Fibroblast of lung (primary cell): ENCODE data around the gene RPS6KA4. TPM values are rescaled to one million over a fixed set of nuclear protein-coding genes. Genes with fewer than 3 reads are reported as not detected.

Experiments
- DNase-seq, 2 donors: peaks; one replicate each; pipeline versions ENCODE4 v3.0.0 to v3.0.0-alpha.2; 2010; ENCODE audit warnings: low read depth in 2 of 2
- H2AFZ ChIP-seq: 2 replicates; pipeline ENCODE4 v1.5.1; 2012; ENCODE audit warnings: low read length, control low read depth, inconsistent platforms
- H3K27ac ChIP-seq: 2 replicates; pipeline ENCODE4 v1.5.1; 2011; ENCODE audit warnings: low read length, control low read depth; ENCODE audit not compliant: insufficient read depth
- H3K27me3 ChIP-seq: 2 replicates; pipeline ENCODE4 v1.5.1; 2011; ENCODE audit warnings: mild to moderate bottlenecking, low read length; ENCODE audit not compliant: control insufficient read depth, insufficient read depth
- H3K36me3 ChIP-seq: 2 replicates; pipeline ENCODE4 v1.5.1; 2011; ENCODE audit warnings: low read length; ENCODE audit not compliant: control insufficient read depth, insufficient read depth
- H3K4me1 ChIP-seq: 2 replicates; pipeline ENCODE4 v1.5.1; 2011; ENCODE audit warnings: low read length; ENCODE audit not compliant: control insufficient read depth, insufficient read depth; ENCODE audit errors: extremely low read depth
- H3K4me2 ChIP-seq: 2 replicates; pipeline ENCODE4 v1.5.1; 2011; ENCODE audit warnings: low read length, control low read depth; ENCODE audit not compliant: insufficient read depth; ENCODE audit errors: extremely low read depth
- H3K4me3 ChIP-seq, 4 experiments: fragments of 200-600 bp in 1 of 4; sonication (generic) in 1 of 4; replicated peaks in 1 of 4; 2 replicates each; pipeline ENCODE4 v1.5.1; 2011 to 2016; ENCODE audit warnings: low read length in 4 of 4, low read depth in 3 of 4, mild to moderate bottlenecking in 3 of 4, control low read depth in 2 of 4, inconsistent platforms in 1 of 4, mixed read lengths in 1 of 4; ENCODE audit not compliant: insufficient read depth in 1 of 4; ENCODE audit errors: control extremely low read depth in 1 of 4
- H3K79me2 ChIP-seq: 2 replicates; pipeline ENCODE4 v1.5.1; 2012; ENCODE audit warnings: mild to moderate bottlenecking, low read length, inconsistent platforms; ENCODE audit not compliant: control insufficient read depth, insufficient read depth
- H3K9ac ChIP-seq: 2 replicates; pipeline ENCODE4 v1.5.1; 2011; ENCODE audit warnings: mild to moderate bottlenecking, low read length, control low read depth; ENCODE audit not compliant: insufficient read depth
- H3K9me3 ChIP-seq: 2 replicates; pipeline ENCODE4 v1.5.1; 2012; ENCODE audit warnings: low read depth, low read length; ENCODE audit not compliant: control insufficient read depth, insufficient read depth
- H4K20me1 ChIP-seq: 2 replicates; pipeline ENCODE4 v1.5.1; 2011; ENCODE audit warnings: low read length; ENCODE audit not compliant: control insufficient read depth, insufficient read depth; ENCODE audit errors: extremely low read depth
- EZH2 ChIP-seq: IDR thresholded peaks from 2 replicates; pipeline ENCODE4 v1.5.1; 2012; ENCODE audit warnings: low read length, control low read depth, mild to moderate bottlenecking; ENCODE audit errors: missing control alignments
- polyA plus RNA-seq, 2 donors: library from polyadenylated mRNA; depleted of rRNA in 1 of 2; stranded (reverse) in 1 of 2; unstranded in 1 of 2; fragments of >200 nt; gene quantifications; 2 replicates each; pipeline ENCODE4 v1.2.1, GENCODE V29; 2011 to 2012; ENCODE audit warnings: missing spikeins in 1 of 2
- total RNA-seq: library from RNA; depleted of rRNA; stranded (reverse); fragments of >200 nt; gene quantifications from 2 replicates; pipeline ENCODE4 v1.2.1, GENCODE V29; 2014
- TF ChIP-seq, protein P1 (sequence below), 2 donors: IDR thresholded peaks in 1 of 2; conservative IDR thresholded peaks in 1 of 2; 1 replicate in 1 of 2; 2 replicates in 1 of 2; pipeline ENCODE4 v1.5.1; 2011 to 2012; ENCODE audit warnings: low read length in 2 of 2, control low read depth in 1 of 2, inconsistent platforms in 1 of 2, low read depth in 1 of 2, mild to moderate bottlenecking in 1 of 2

The RPS6KA4 gene
- total and polyA plus RNA-seq, 2 donors (not counting 1 experiment from before 2014, with no cell fraction given) = 15.9 to 27.6 TPM

DNA sequence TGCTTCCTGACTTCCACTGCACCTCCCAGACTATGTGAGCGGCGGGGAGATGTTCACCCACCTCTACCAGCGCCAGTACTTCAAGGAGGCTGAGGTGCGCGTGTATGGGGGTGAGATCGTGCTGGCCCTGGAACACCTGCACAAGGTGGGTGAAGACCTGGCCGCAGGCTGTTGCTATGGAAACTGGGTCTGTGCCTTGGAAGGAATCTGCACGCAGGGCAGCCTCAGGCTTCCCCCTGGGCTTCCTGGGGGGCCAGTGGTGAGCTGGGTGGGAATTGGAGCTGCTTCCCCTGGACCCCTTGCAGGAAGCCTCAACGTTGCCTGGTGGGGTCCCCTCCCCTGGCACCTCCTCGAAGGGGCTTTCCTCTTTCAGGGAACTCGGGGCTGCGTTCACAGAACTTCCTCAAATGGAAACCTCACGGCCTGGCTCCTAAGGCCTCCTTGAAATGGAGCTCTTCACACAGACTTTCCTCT is 1.5 kb downstream of the RPS6KA4 start:
- H4K20me1 ChIP-seq = no peaks in the 10 kb centered on the region
- no peak overlapping the region for H3K27ac ChIP-seq
- peak overlapping the region in 1 of 4 experiments; percentile 89 for H3K4me3 ChIP-seq
- DNase-seq = no peak
- no peak for TF ChIP-seq EZH2
- TF ChIP-seq, protein P1, sequence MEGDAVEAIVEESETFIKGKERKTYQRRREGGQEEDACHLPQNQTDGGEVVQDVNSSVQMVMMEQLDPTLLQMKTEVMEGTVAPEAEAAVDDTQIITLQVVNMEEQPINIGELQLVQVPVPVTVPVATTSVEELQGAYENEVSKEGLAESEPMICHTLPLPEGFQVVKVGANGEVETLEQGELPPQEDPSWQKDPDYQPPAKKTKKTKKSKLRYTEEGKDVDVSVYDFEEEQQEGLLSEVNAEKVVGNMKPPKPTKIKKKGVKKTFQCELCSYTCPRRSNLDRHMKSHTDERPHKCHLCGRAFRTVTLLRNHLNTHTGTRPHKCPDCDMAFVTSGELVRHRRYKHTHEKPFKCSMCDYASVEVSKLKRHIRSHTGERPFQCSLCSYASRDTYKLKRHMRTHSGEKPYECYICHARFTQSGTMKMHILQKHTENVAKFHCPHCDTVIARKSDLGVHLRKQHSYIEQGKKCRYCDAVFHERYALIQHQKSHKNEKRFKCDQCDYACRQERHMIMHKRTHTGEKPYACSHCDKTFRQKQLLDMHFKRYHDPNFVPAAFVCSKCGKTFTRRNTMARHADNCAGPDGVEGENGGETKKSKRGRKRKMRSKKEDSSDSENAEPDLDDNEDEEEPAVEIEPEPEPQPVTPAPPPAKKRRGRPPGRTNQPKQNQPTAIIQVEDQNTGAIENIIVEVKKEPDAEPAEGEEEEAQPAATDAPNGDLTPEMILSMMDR (conservative IDR thresholded peaks at IDR 0.05 in 1 of 2, IDR thresholded peaks at IDR 0.05 in 1 of 2; ENCODE audit: low read depth in 1 of 2, low read length in 2 of 2) = no peak
- H3K4me2 ChIP-seq = no peak overlapping the region
- no peaks in the 10 kb centered on the region for H3K27me3 ChIP-seq
- H2AFZ ChIP-seq = no peak overlapping the region
- H3K4me1 ChIP-seq = peaks cover 17% of the 10 kb centered on the region
- peaks cover 13% of the 10 kb centered on the region for H3K79me2 ChIP-seq
- peaks cover 18% of the 10 kb centered on the region for H3K36me3 ChIP-seq
- no peaks in the 10 kb centered on the region for H3K9me3 ChIP-seq
- no peak overlapping the region for H3K9ac ChIP-seq

DNA sequence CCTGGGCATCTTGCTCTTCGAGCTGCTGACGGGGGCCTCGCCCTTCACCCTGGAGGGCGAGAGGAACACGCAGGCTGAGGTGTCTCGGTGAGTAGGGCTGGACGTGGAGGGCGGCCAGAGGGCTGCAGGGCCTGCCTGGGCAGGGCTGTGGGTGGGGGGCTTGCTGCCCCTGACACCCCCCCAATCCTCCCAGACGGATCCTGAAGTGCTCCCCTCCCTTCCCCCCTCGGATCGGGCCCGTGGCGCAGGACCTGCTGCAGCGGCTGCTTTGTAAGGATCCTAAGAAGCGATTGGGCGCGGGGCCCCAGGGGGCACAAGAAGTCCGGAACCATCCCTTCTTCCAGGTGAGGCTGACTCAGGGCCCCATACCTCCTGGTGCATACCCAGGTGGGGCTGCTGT is 2.7 kb downstream of the RPS6KA4 start:
- Histone ChIP-seq H3K9ac (no peak overlapping the region), H3K9me3 (no peaks in the 10 kb centered on the region), H4K20me1 (no peaks in the 10 kb centered on the region), H3K4me1 (peaks cover 16% of the 10 kb centered on the region), H3K27ac (no peak overlapping the region), H3K79me2 (peaks cover 13% of the 10 kb centered on the region), H3K27me3 (no peaks in the 10 kb centered on the region), H2AFZ (no peak overlapping the region), H3K4me3 (no peak overlapping the region), H3K36me3 (peaks cover 18% of the 10 kb centered on the region), H3K4me2 (no peak overlapping the region)
- TF ChIP-seq, protein P1 (conservative IDR thresholded peaks at IDR 0.05 in 1 of 2, IDR thresholded peaks at IDR 0.05 in 1 of 2; ENCODE audit: low read depth in 1 of 2, low read length in 2 of 2) = no peak
- TF ChIP-seq EZH2 = no peak
- DNase-seq = no peak

DNA sequence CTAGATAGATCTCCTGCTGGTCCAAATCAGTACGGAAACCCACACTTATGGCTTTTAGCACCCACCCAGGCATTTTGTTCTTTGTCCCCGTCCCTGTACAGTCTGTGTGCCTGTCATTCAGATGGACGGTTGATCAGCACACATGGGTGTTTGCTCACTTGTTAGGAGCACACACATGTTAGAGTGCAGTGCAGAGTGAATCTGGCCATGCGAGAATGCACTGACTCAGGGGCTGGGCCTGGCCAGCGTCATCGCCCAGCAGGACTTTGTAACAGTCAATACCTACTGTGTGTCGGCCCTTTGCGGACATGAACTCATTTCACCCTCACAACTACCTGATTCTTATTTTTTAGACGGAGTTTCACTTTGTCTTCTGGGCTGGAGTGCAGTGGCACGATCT is 3.4 kb downstream of the RPS6KA4 start:
- Histone ChIP-seq H3K9ac (no peak overlapping the region), H4K20me1 (no peaks in the 10 kb centered on the region), H3K9me3 (no peaks in the 10 kb centered on the region), H3K4me1 (peaks cover 16% of the 10 kb centered on the region), H3K79me2 (peaks cover 13% of the 10 kb centered on the region), H3K27me3 (no peaks in the 10 kb centered on the region), H3K4me2 (no peak overlapping the region), H3K36me3 (peaks cover 18% of the 10 kb centered on the region), H2AFZ (no peak overlapping the region), H3K4me3 (no peak overlapping the region), H3K27ac (no peak overlapping the region)
- no peak for TF ChIP-seq EZH2
- TF ChIP-seq, protein P1 (conservative IDR thresholded peaks at IDR 0.05 in 1 of 2, IDR thresholded peaks at IDR 0.05 in 1 of 2; ENCODE audit: low read depth in 1 of 2, low read length in 2 of 2) = no peak
- no peak for DNase-seq
